ENCODE measurements around the gene TSSC4.
A peak's percentile ranks its signal among the peaks of the same experiment; 100 is the strongest.

The TSSC4 gene

GRCh38 chr11:2380396-2380795 lies 20.2 kb upstream of the TSSC4 start:
- H3K36me3 ChIP-seq (ENCODE audit: low read depth): peaks cover 10% of the 10 kb centered on the region
- peaks cover 24% of the 10 kb centered on the region for H3K4me1 ChIP-seq (ENCODE audit: insufficient read depth, poor library complexity, severe bottlenecking)
- no peak overlapping the region for H3K27ac ChIP-seq (ENCODE audit: poor library complexity, severe bottlenecking)
- DNase-seq (ENCODE audit: low spot score): no peak
- no peak for TF ChIP-seq CTCF (IDR thresholded peaks at IDR 0.05; ENCODE audit: poor library complexity, severe bottlenecking)
- H3K9me3 ChIP-seq (ENCODE audit: severe bottlenecking): no peaks in the 10 kb centered on the region
- H3K27me3 ChIP-seq (ENCODE audit: insufficient read depth, poor library complexity, severe bottlenecking): no peaks in the 10 kb centered on the region
- no peak overlapping the region for H3K4me3 ChIP-seq (ENCODE audit: severe bottlenecking)
- ATAC-seq (ENCODE audit: low read depth): no peak

GRCh38 chr11:2380807-2381350 lies 19.7 kb upstream of the TSSC4 start:
- Histone ChIP-seq H3K27ac (ENCODE audit: poor library complexity, severe bottlenecking) (no peak overlapping the region), H3K9me3 (ENCODE audit: severe bottlenecking) (no peaks in the 10 kb centered on the region), H3K4me1 (ENCODE audit: insufficient read depth, poor library complexity, severe bottlenecking) (peaks cover 24% of the 10 kb centered on the region), H3K36me3 (ENCODE audit: low read depth) (peaks cover 13% of the 10 kb centered on the region), H3K4me3 (ENCODE audit: severe bottlenecking) (no peak overlapping the region), H3K27me3 (ENCODE audit: insufficient read depth, poor library complexity, severe bottlenecking) (no peaks in the 10 kb centered on the region)
- TF ChIP-seq CTCF (IDR thresholded peaks at IDR 0.05; ENCODE audit: poor library complexity, severe bottlenecking): no peak
- DNase-seq (ENCODE audit: low spot score): no peak
- no peak for ATAC-seq (ENCODE audit: low read depth)

- peaks cover 16% of the 10 kb centered on the region for H3K36me3 ChIP-seq (ENCODE audit: low read depth)
- H3K4me1 ChIP-seq (ENCODE audit: insufficient read depth, poor library complexity, severe bottlenecking): peaks cover 24% of the 10 kb centered on the region
- no peaks in the 10 kb centered on the region for H3K27me3 ChIP-seq (ENCODE audit: insufficient read depth, poor library complexity, severe bottlenecking)
- ATAC-seq (ENCODE audit: low read depth) (no peak), DNase-seq (ENCODE audit: low spot score) (no peak)
- no peaks in the 10 kb centered on the region for H3K9me3 ChIP-seq (ENCODE audit: severe bottlenecking)
- no peak overlapping the region for H3K4me3 ChIP-seq (ENCODE audit: severe bottlenecking)
- no peak for TF ChIP-seq CTCF (IDR thresholded peaks at IDR 0.05; ENCODE audit: poor library complexity, severe bottlenecking)
- H3K27ac ChIP-seq (ENCODE audit: poor library complexity, severe bottlenecking): peak overlapping the region; percentile 66
Measured at GRCh38 chr11:2381494-2382128, 18.9 kb upstream of the TSSC4 start.

- H3K4me1 ChIP-seq (ENCODE audit: insufficient read depth, poor library complexity, severe bottlenecking): peaks cover 24% of the 10 kb centered on the region
- H3K27me3 ChIP-seq (ENCODE audit: insufficient read depth, poor library complexity, severe bottlenecking): no peaks in the 10 kb centered on the region
- H3K27ac ChIP-seq (ENCODE audit: poor library complexity, severe bottlenecking): peak overlapping the region; percentile 66
- no peaks in the 10 kb centered on the region for H3K9me3 ChIP-seq (ENCODE audit: severe bottlenecking)
- peaks cover 16% of the 10 kb centered on the region for H3K36me3 ChIP-seq (ENCODE audit: low read depth)
- no peak for DNase-seq (ENCODE audit: low spot score)
- no peak for TF ChIP-seq CTCF (IDR thresholded peaks at IDR 0.05; ENCODE audit: poor library complexity, severe bottlenecking)
- no peak overlapping the region for H3K4me3 ChIP-seq (ENCODE audit: severe bottlenecking)
- ATAC-seq (ENCODE audit: low read depth): no peak
Measured at GRCh38 chr11:2382129-2382517, 18.4 kb upstream of the TSSC4 start.

All from RWPE2 (cell line).